Head of caudate nucleus (tissue), 42 donors: ENCODE measurements around the gene HSD11B1.
A peak's percentile ranks its signal among the peaks of the same experiment; 100 is the strongest.

Experiments used
- DNase-seq, 42 donors: peaks; one replicate each; pipeline versions ENCODE4 v3.0.0 to v3.0.0-alpha.2; 2020 to 2021; ENCODE audit warnings: mixed read lengths in 7 of 42
- intact Hi-C: fragments of 100-400 bp; cut with DNase I; formaldehyde crosslinking; loops from one replicate; pipeline ENCODE4 v1.15.0; 2022

HSD11B1 gene

GRCh38 chr1:209769971-209770370 lies 65.3 kb downstream of the HSD11B1 start:
- intact Hi-C loops, result no loop called here

DNA sequence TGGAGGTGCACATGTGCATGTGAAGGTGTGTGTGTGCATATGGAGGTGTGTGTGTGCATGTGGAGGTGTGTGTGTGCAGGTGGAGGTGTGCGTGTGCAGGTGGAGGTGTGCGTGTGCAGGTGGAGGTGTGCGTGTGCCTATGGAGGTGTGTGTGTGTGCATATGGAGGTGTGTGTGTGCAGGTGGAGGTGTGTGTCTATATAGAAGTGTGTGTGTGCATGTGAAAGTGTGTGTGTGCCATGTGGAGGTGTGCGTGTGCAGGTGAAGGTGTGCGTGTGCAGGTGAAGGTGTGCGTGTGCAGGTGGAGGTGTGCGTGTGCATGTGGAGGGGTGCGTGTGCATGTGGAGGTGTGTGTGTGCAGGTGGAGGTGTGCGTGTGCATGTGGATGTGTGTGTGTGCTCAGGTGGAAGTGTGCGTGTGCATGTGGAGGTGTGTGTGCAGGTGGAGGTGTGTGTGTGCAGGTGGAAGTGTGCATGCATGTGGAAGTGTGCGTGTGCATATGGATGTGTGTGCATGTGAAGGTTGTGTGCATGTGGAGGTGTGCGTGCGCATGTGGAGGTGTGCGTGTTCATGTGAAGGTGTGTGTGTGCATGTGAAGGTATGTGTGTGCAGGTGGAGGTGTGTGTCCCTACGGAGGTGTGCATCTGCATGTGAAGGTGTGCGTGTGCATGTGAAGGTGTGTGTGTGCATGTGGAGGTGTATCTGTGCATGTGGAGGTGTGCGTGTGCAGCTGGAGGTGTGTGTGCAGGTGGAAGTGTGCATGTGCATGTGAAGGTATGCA lies 66.2 kb downstream of the HSD11B1 start:
- no peak for DNase-seq
- intact Hi-C loops, result no loop called here

More at GRCh38 chr1:209769971-209770370, 65.3 kb downstream of the HSD11B1 start:
- peak in 5 of 42 donors; percentile 21 to 44 (median 30) for DNase-seq

GRCh38 chr1:209772126-209772525 lies 67.5 kb downstream of the HSD11B1 start:
- no peak for DNase-seq
- intact Hi-C loops, result no loop called here

- intact Hi-C loops, result no loop called here
- DNase-seq, result no peak
Measured at GRCh38 chr1:209774592-209774991, 69.9 kb downstream of the HSD11B1 start.

DNA sequence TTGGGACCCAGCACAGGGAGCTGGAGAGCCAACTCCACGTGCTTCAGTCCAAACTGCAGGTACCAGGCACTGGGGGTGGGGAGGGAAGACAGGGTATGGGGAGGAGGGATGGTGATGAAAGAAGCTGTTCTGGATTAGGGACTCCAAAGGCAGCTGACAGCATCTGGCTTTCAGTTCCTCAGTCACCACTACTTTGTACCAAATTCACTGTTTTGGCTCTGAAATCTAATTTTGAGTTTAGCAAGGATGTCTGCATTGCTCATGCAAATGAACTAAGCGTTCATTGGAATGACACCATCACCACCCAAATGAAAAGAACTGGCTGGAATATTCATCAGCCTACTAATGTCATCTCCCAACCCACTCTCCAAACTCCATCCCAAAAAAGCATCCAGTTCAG lies 71.0 kb downstream of the HSD11B1 start:
- intact Hi-C loops, result no loop called here
- DNase-seq, result peak in 4 of 42 donors; percentile 7 to 34 (median 14)

- intact Hi-C loops, result no loop called here
Measured at GRCh38 chr1:209777587-209777986, 72.9 kb downstream of the HSD11B1 start.

DNA sequence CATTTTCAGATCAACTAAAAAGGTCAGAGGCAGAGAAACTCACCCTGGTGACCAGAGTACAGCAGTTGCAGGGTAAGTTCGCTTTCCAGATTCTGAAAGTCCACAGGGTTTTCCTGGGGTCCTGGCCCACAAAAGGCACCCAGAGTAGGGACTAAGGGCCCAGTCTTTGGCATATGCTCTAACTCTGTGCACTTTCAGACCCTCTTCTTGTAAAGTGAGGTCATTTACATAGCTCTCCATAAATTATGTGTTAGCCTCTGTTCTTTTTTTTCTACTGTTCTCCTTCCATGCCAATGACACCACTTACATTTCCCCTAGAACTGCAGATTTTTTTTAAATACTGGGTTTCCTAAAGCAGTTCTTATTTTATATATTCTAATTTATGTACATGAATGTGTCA lies 73.5 kb downstream of the HSD11B1 start:
- intact Hi-C loops, result no loop called here
- no peak for DNase-seq

More at GRCh38 chr1:209777587-209777986, 72.9 kb downstream of the HSD11B1 start:
- DNase-seq, result no peak

GRCh38 chr1:209780268-209780667 lies 75.6 kb downstream of the HSD11B1 start:
- DNase-seq, result no peak
- intact Hi-C loops, result no loop called here

- intact Hi-C loops, result no loop called here
- no peak for DNase-seq
Measured at GRCh38 chr1:209783386-209783785, 78.7 kb downstream of the HSD11B1 start.
